Activated B cell treated with CpG ODN at 0.5 μM for 24 hours (primary cell): Measurements from ENCODE around the gene MCUB. TPM values are rescaled to one million over a fixed set of nuclear protein-coding genes. Genes with fewer than 3 reads are reported as not detected.

Experiments
- ATAC-seq: fragments of 200-7000 bp; cut with Tn5 transposase; one replicate; pipeline ENCODE4 v1.10.0; 2021; ENCODE audit warnings: low read depth, mild to moderate bottlenecking, moderate library complexity
- CTCF ChIA-PET: fragments of 350-600 bp; sonication (Branson Sonifier 250); formaldehyde crosslinking; loops from one replicate; lab custom pipeline; 2021; ENCODE audit warnings: antibody characterized with exemption; lab: Charles Lee
- POLR2A ChIA-PET: fragments of 350-600 bp; sonication (Branson Sonifier 250); formaldehyde crosslinking; loops from one replicate; lab custom pipeline; 2021; ENCODE audit warnings: antibody characterized with exemption; lab: Charles Lee
- DNase-seq: peaks from one replicate; pipeline ENCODE4 v3.0.0; 2022
- H3K27ac Mint-ChIP-seq: one replicate; pipeline ENCODE4 v1.8.0; 2020; ENCODE audit warnings: mixed read lengths
- H3K27me3 Mint-ChIP-seq: one replicate; pipeline ENCODE4 v1.8.0; 2021; ENCODE audit warnings: mixed read lengths
- H3K36me3 Mint-ChIP-seq: one replicate; pipeline ENCODE4 v1.8.0; 2021; ENCODE audit warnings: low read depth, mixed read lengths
- H3K4me1 Mint-ChIP-seq: one replicate; pipeline ENCODE4 v1.8.0; 2021; ENCODE audit warnings: mixed read lengths
- H3K4me3 Mint-ChIP-seq: one replicate; pipeline ENCODE4 v1.8.0; 2020; ENCODE audit warnings: mild to moderate bottlenecking, mixed read lengths
- H3K9me3 Mint-ChIP-seq: one replicate; pipeline ENCODE4 v1.8.0; 2020; ENCODE audit warnings: mixed read lengths
- CTCF ChIP-seq: fragments of 200-600 bp; IDR thresholded peaks from one replicate; pipeline ENCODE4 v1.8.0; 2022; ENCODE audit warnings: antibody characterized with exemption, mild to moderate bottlenecking
- intact Hi-C: fragments of 100-400 bp; cut with micrococcal nuclease; formaldehyde crosslinking; loops from one replicate; pipeline ENCODE4 v1.15.1; 2024
- total RNA-seq: library from RNA; stranded (reverse); gene quantifications from 2 replicates; pipeline ENCODE4 v1.2.3, GENCODE V29; 2022

Gene MCUB
- total RNA-seq, 1 donor from 2014 or later, result 28.9 TPM

DNA sequence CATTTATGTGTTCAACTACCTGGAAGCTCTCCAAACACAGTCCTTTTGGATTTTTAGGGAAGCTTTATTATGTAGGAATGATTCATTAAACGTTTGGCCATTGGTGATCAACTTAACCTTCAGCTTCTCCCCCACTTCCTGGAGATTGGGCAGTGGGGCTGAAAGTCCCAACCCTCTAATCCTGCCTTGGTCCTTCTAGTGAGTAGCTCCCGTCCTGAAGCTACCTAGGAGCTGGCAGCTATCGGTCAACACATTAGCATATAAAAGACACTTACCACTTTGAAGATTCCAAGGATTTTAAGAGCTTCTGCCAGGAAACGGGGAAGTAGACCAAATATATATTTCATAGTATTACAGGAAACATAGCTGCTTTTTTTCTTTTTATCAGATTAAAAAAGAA, 69.7 kb downstream of the MCUB start:
- intact Hi-C loops, result loop anchor here (2.0 kb wide), 1 partner anchor 13 kb away; no protein-coding TSS in a partner anchor
- no peak for TF ChIP-seq CTCF

DNA sequence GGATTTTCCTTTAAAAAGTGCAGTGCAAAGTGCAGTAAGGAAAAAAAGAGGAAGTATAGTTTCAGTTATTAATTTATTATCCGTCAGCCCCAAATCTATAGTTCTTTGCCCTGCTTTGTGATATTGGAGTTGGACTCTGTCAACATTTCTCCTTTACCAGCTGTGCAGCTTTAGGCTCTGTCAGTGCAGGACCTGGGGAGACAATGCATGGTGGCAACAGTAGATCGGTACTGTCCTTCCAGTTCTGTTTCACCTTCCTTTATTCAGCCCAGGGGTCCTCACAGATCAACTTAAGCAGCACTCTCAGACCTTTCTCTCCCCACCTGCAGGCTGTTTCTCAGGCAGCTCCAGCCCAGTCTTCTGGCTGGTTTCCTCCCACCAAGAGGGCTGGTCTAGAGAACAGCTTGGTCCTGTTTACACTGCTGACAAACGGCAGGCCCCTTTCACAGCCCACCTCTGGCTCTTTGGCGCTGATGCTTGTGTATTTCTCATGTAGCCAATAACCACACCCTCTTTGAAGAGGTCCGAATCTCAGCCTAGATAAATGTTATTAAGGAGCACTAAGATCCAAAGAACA, 71.6 kb downstream of the MCUB start:
- H3K9me3 Mint-ChIP-seq, result peaks cover 2% of the 10 kb centered on the region
- H3K27ac Mint-ChIP-seq, result peak overlapping the region; percentile 71
- H3K27me3 Mint-ChIP-seq, result no peaks in the 10 kb centered on the region
- intact Hi-C loops, result no loop called here
- DNase-seq (no peak), ATAC-seq (peak; percentile 14)
- H3K4me1 Mint-ChIP-seq, result peaks cover 19% of the 10 kb centered on the region
- ChIA-PET CTCF (interaction anchor here (1.5 kb wide), 1 partner anchor 9 kb away, joined by 4 read pairs; no protein-coding TSS in a partner anchor), POLR2A (interaction anchor here (1.1 kb wide), 1 partner anchor 17 kb away, joined by 4 read pairs; no protein-coding TSS in a partner anchor)
- H3K4me3 Mint-ChIP-seq, result no peak overlapping the region
- TF ChIP-seq CTCF, result no peak
- H3K36me3 Mint-ChIP-seq, result peaks cover 18% of the 10 kb centered on the region

More for the DNA sequence above, 69.7 kb downstream of the MCUB start:
- no peak for DNase-seq
- H3K27me3 Mint-ChIP-seq, result no peaks in the 10 kb centered on the region
- no peak for ATAC-seq
- peaks cover 11% of the 10 kb centered on the region for H3K36me3 Mint-ChIP-seq
- H3K4me1 Mint-ChIP-seq, result peaks cover 21% of the 10 kb centered on the region
- CTCF ChIA-PET, result no interaction called here
- POLR2A ChIA-PET, result no interaction called here
- no peaks in the 10 kb centered on the region for H3K9me3 Mint-ChIP-seq
- no peak overlapping the region for H3K27ac Mint-ChIP-seq
- H3K4me3 Mint-ChIP-seq, result no peak overlapping the region

DNA sequence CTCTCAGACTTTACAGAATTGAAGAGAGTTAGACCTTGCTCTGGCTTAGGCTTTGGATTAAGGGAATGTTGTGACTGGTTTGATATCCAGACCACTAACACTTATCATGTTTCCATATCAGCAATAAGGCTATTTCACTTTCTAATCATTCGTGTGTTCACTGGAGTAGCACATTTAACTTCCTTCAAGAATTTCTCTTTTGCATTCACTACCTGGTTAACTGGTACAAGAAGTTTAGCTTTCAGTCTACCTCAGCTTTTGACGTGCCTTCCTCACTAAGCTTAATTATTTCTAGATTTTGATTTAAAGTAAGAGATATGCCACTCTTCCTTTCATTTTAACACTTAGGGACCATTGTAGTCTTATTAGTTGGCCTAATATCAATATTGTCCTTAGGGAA, 80.6 kb downstream of the MCUB start:
- intact Hi-C loops, result no loop called here
- H3K4me3 Mint-ChIP-seq, result no peak overlapping the region
- H3K9me3 Mint-ChIP-seq, result peaks cover 9% of the 10 kb centered on the region
- POLR2A ChIA-PET, result interaction anchor here (0.9 kb wide), 1 partner anchor 207 kb away, joined by 3 read pairs; the partner anchor contains the start of gene SEC24B
- peak; percentile 47 for ATAC-seq
- peaks cover 28% of the 10 kb centered on the region for H3K4me1 Mint-ChIP-seq
- peak overlapping the region; percentile 50 for H3K27ac Mint-ChIP-seq
- TF ChIP-seq CTCF, result no peak
- no peaks in the 10 kb centered on the region for H3K27me3 Mint-ChIP-seq
- CTCF ChIA-PET, result interaction anchor here (1.0 kb wide), 1 partner anchor 10 kb away, joined by 4 read pairs; no protein-coding TSS in a partner anchor
- H3K36me3 Mint-ChIP-seq, result peaks cover 25% of the 10 kb centered on the region
- DNase-seq, result no peak

GRCh38 chr4:109645874-109646710, 86.0 kb downstream of the MCUB start:
- ChIA-PET CTCF (no interaction called here), POLR2A (interaction anchor here (1.2 kb wide), 1 partner anchor 86 kb away, joined by 4 read pairs; the partner anchor contains the start of gene MCUB)
- Mint-ChIP-seq H3K27me3 (no peaks in the 10 kb centered on the region), H3K4me1 (peaks cover 43% of the 10 kb centered on the region), H3K27ac (no peak overlapping the region), H3K4me3 (no peak overlapping the region), H3K9me3 (peaks cover 5% of the 10 kb centered on the region), H3K36me3 (peaks cover 17% of the 10 kb centered on the region)
- DNase-seq (no peak), ATAC-seq (no peak)
- intact Hi-C loops, result no loop called here
- no peak for TF ChIP-seq CTCF
